SK-N-SH (cell line): Measurements from ENCODE around the gene CD99L2.

Source experiments
- EP300 ChIP-seq, 2 experiments: IDR thresholded peaks; 2 replicates each; pipeline versions ENCODE4 v1.4.0 to v1.6.1; 2012; ENCODE audit warnings: borderline replicate concordance in 1 of 2, low read depth in 1 of 2, low read length in 1 of 2
- FOXJ3 ChIP-seq: sonication (generic); formaldehyde crosslinking; IDR thresholded peaks from 2 replicates; pipeline ENCODE4 v1.5.1; 2020; ENCODE audit warnings: mild to moderate bottlenecking, missing genetic modification reagents
- FOXM1 ChIP-seq: IDR thresholded peaks from 2 replicates; pipeline ENCODE4 v1.4.0; 2012; ENCODE audit warnings: low read depth, mild to moderate bottlenecking
- NRF1 ChIP-seq: IDR thresholded peaks from 2 replicates; pipeline ENCODE4 v1.6.1; 2012; ENCODE audit warnings: low read depth, mild to moderate bottlenecking, low read length
- RFX5 ChIP-seq: IDR thresholded peaks from 2 replicates; pipeline ENCODE4 v1.6.1; 2012; ENCODE audit warnings: mild to moderate bottlenecking, improper control_type of control experiment, low read length
- TAF1 ChIP-seq: IDR thresholded peaks from 2 replicates; pipeline ENCODE4 v1.6.1; 2012; ENCODE audit warnings: low read depth, mild to moderate bottlenecking, low read length, moderate library complexity, borderline replicate concordance
- TF ChIP-seq, protein P1 (sequence below): fragments of 150-350 bp; IDR thresholded peaks from 2 replicates; pipeline ENCODE4 v1.6.1; 2016; ENCODE audit warnings: mild to moderate bottlenecking, low read depth, low read length
- TF ChIP-seq, protein P2 (sequence below): fragments of 200-600 bp; sonication (generic); IDR thresholded peaks from 2 replicates; pipeline ENCODE4 v1.6.1; 2017; ENCODE audit warnings: antibody characterized with exemption, mild to moderate bottlenecking, moderate library complexity

DNA sequence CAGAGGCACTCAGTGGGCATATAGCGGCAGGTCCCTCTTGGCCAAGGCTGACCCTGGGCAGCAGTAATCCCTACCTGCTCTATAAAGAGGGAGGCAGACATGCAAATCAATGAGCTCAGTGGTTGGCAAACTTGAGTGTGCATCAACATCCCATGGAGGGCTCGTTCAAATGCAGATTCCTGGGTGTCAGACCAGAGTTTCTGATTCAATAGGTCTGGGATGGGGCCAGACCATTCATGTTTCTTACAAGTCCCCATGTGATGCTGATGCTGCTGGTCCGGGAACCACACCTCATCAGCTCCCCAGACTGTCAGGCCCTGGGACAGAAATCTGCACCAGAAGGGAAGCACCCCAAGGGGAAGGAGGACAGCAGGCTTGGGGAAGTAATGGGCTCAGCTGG lies 45.8 kb upstream of the CD99L2 start:
- no peak for TF ChIP-seq NRF1
- TF ChIP-seq FOXM1: no peak
- TF ChIP-seq, protein P1, sequence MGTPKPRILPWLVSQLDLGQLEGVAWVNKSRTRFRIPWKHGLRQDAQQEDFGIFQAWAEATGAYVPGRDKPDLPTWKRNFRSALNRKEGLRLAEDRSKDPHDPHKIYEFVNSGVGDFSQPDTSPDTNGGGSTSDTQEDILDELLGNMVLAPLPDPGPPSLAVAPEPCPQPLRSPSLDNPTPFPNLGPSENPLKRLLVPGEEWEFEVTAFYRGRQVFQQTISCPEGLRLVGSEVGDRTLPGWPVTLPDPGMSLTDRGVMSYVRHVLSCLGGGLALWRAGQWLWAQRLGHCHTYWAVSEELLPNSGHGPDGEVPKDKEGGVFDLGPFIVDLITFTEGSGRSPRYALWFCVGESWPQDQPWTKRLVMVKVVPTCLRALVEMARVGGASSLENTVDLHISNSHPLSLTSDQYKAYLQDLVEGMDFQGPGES: no peak
- no peak for TF ChIP-seq FOXJ3 (CRISPR knock-in tag)
- no peak for TF ChIP-seq RFX5
- TF ChIP-seq, protein P2, sequence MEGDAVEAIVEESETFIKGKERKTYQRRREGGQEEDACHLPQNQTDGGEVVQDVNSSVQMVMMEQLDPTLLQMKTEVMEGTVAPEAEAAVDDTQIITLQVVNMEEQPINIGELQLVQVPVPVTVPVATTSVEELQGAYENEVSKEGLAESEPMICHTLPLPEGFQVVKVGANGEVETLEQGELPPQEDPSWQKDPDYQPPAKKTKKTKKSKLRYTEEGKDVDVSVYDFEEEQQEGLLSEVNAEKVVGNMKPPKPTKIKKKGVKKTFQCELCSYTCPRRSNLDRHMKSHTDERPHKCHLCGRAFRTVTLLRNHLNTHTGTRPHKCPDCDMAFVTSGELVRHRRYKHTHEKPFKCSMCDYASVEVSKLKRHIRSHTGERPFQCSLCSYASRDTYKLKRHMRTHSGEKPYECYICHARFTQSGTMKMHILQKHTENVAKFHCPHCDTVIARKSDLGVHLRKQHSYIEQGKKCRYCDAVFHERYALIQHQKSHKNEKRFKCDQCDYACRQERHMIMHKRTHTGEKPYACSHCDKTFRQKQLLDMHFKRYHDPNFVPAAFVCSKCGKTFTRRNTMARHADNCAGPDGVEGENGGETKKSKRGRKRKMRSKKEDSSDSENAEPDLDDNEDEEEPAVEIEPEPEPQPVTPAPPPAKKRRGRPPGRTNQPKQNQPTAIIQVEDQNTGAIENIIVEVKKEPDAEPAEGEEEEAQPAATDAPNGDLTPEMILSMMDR: no peak
- TF ChIP-seq TAF1: no peak
- no peak for TF ChIP-seq EP300 (IDR thresholded peaks at IDR 0.05; ENCODE audit: borderline replicate concordance in 1 of 2, low read depth in 1 of 2, low read length in 1 of 2)
